Keratinocyte (primary cell): ENCODE data around the gene G6PD. TPM values are rescaled to one million over a fixed set of nuclear protein-coding genes. Genes with fewer than 3 reads are reported as not detected.
A peak's percentile ranks its signal among the peaks of the same experiment; 100 is the strongest.

Source experiments
- DNase-seq: peaks from one replicate; pipeline ENCODE4 v3.0.0-alpha.2; 2011; ENCODE audit warnings: low read depth, missing footprints, low spot score
- FAIRE-seq: peaks from 2 replicates; lab custom pipeline; 2011; peaks lifted over from hg19 to GRCh38; lab: Jason Lieb, UNC
- H2AFZ ChIP-seq: 2 replicates; pipeline ENCODE4 v1.6.0; 2012; ENCODE audit warnings: low read length, control low read depth, inconsistent platforms; ENCODE audit not compliant: control insufficient read depth
- H3K27ac ChIP-seq: 2 replicates; pipeline ENCODE4 v1.5.1; 2011; ENCODE audit warnings: low read length; ENCODE audit not compliant: control insufficient read depth, insufficient read depth
- H3K27me3 ChIP-seq: 3 replicates; pipeline ENCODE4 v1.6.0; 2011; ENCODE audit warnings: low read length; ENCODE audit not compliant: control insufficient read depth, insufficient read depth; ENCODE audit errors: extremely low read depth
- H3K36me3 ChIP-seq, 2 experiments: 2 replicates in 1 of 2; 3 replicates in 1 of 2; pipeline ENCODE4 v1.5.1; 2011; ENCODE audit warnings: low read length in 2 of 2, mild to moderate bottlenecking in 1 of 2; ENCODE audit not compliant: control insufficient read depth in 2 of 2, insufficient read depth in 2 of 2; ENCODE audit errors: extremely low read depth in 1 of 2
- H3K4me1 ChIP-seq: 3 replicates; pipeline ENCODE4 v1.5.1; 2011; ENCODE audit warnings: low read length; ENCODE audit not compliant: control insufficient read depth, insufficient read depth; ENCODE audit errors: extremely low read depth
- H3K4me2 ChIP-seq: 3 replicates; pipeline ENCODE4 v1.6.0; 2011; ENCODE audit warnings: low read depth, low read length; ENCODE audit not compliant: control insufficient read depth, insufficient read depth; ENCODE audit errors: extremely low read depth
- H3K4me3 ChIP-seq, 3 experiments: fragments of 200-600 bp in 1 of 3; sonication (generic) in 1 of 3; 2 replicates in 2 of 3; 3 replicates in 1 of 3; pipeline ENCODE4 v1.5.1; 2011 to 2016; ENCODE audit warnings: low read length in 3 of 3, mild to moderate bottlenecking in 3 of 3, control low read depth in 2 of 3, inconsistent platforms in 1 of 3, low read depth in 1 of 3, mixed read lengths in 1 of 3, mixed run types in 1 of 3, moderate library complexity in 1 of 3; ENCODE audit not compliant: control insufficient read depth in 2 of 3, insufficient read depth in 2 of 3; ENCODE audit errors: extremely low read depth in 1 of 3
- H3K79me2 ChIP-seq: 2 replicates; pipeline ENCODE4 v1.6.0; 2012; ENCODE audit warnings: low read length; ENCODE audit not compliant: control insufficient read depth, insufficient read depth
- H3K9ac ChIP-seq: 3 replicates; pipeline ENCODE4 v1.6.0; 2011; ENCODE audit warnings: low read length; ENCODE audit not compliant: control insufficient read depth, insufficient read depth; ENCODE audit errors: extremely low read depth
- H3K9me1 ChIP-seq: 3 replicates; pipeline ENCODE4 v1.6.0; 2011; ENCODE audit warnings: low read length; ENCODE audit not compliant: control insufficient read depth, insufficient read depth; ENCODE audit errors: extremely low read depth
- H3K9me3 ChIP-seq: 2 replicates; pipeline ENCODE4 v1.5.1; 2012; ENCODE audit warnings: low read depth, low read length; ENCODE audit not compliant: control insufficient read depth
- H4K20me1 ChIP-seq: 3 replicates; pipeline ENCODE4 v1.6.0; 2011; ENCODE audit warnings: low read length; ENCODE audit not compliant: control insufficient read depth, insufficient read depth; ENCODE audit errors: extremely low read depth
- CTCF ChIP-seq, 3 experiments: IDR thresholded peaks in 1 of 3; conservative IDR thresholded peaks in 1 of 3; optimal IDR thresholded peaks in 1 of 3; 2 replicates in 2 of 3; 3 replicates in 1 of 3; pipeline versions ENCODE3 to v1.5.1; 2011; ENCODE audit warnings: low read length in 3 of 3, mild to moderate bottlenecking in 3 of 3, moderate library complexity in 2 of 3, control low read depth in 1 of 3, inconsistent platforms in 1 of 3; ENCODE audit not compliant: insufficient read depth in 2 of 3; ENCODE audit errors: extremely low read depth in 1 of 3
- EZH2 ChIP-seq: IDR thresholded peaks from one replicate; pipeline ENCODE4 v1.6.1; 2012; ENCODE audit warnings: inconsistent platforms, mild to moderate bottlenecking, low read length, moderate library complexity
- dilution Hi-C: fragments of 300-500 bp; cut with MboI; formaldehyde crosslinking; loops from one replicate; pipeline ENCODE4 v1.7.0; 2020; ENCODE audit warnings: low sequenced_read_pairs; ENCODE audit not compliant: extremely low pct_ligation_motif_present
- polyA plus RNA-seq, 5 experiments: library from polyadenylated mRNA; depleted of rRNA in 3 of 5; stranded (reverse) in 3 of 5; stranded (forward) in 1 of 5; unstranded in 1 of 5; fragments of >200 nt; gene quantifications; 1 replicate in 1 of 5; 2 replicates in 3 of 5; 3 replicates in 1 of 5; pipeline versions ENCODE4 v1.2.1 to v1.2.3, GENCODE V29; 2011 to 2012; ENCODE audit warnings: missing spikeins in 2 of 5, low read depth in 1 of 5, low replicate concordance in 1 of 5

G6PD gene
- polyA plus RNA-seq, 1 donor (not counting 4 experiments of a cell fraction or from before 2014, with no cell fraction given): 41.6 TPM

- H2AFZ ChIP-seq: no peak overlapping the region
- DNase-seq (no peak), FAIRE-seq (no peak)
- H3K79me2 ChIP-seq: peaks cover 11% of the 10 kb centered on the region
- H4K20me1 ChIP-seq: no peaks in the 10 kb centered on the region
- H3K36me3 ChIP-seq: peaks cover 5 to 7% of the 10 kb centered on the region in 2 experiments
- TF ChIP-seq EZH2 (no peak), CTCF (optimal IDR thresholded peaks at IDR 0.05 in 1 of 3, IDR thresholded peaks at IDR 0.05 in 1 of 3, conservative IDR thresholded peaks at IDR 0.05 in 1 of 3; ENCODE audit: extremely low read depth in 1 of 3, insufficient read depth in 2 of 3, low read length in 3 of 3) (no peak)
- H3K9me3 ChIP-seq: no peaks in the 10 kb centered on the region
- H3K4me3 ChIP-seq: peak overlapping the region in 1 of 3 experiments; percentile 71
- dilution Hi-C loops: no loop called here
- no peaks in the 10 kb centered on the region for H3K27me3 ChIP-seq
- no peaks in the 10 kb centered on the region for H3K9me1 ChIP-seq
- peaks cover 13% of the 10 kb centered on the region for H3K4me1 ChIP-seq
- H3K9ac ChIP-seq: peak overlapping the region; percentile 61
- no peak overlapping the region for H3K27ac ChIP-seq
- peak overlapping the region; percentile 65 for H3K4me2 ChIP-seq
Measured at GRCh38 chrX:154489182-154489581, 57.5 kb downstream of the G6PD start.

- no peak overlapping the region for H2AFZ ChIP-seq
- no peak overlapping the region for H3K9ac ChIP-seq
- TF ChIP-seq EZH2 (no peak), CTCF (optimal IDR thresholded peaks at IDR 0.05 in 1 of 3, IDR thresholded peaks at IDR 0.05 in 1 of 3, conservative IDR thresholded peaks at IDR 0.05 in 1 of 3; ENCODE audit: extremely low read depth in 1 of 3, insufficient read depth in 2 of 3, low read length in 3 of 3) (no peak)
- dilution Hi-C loops: no loop called here
- H3K27ac ChIP-seq: no peak overlapping the region
- no peak for FAIRE-seq
- H3K9me1 ChIP-seq: no peaks in the 10 kb centered on the region
- peaks cover 5 to 8% of the 10 kb centered on the region in 2 experiments for H3K36me3 ChIP-seq
- no peak overlapping the region for H3K4me3 ChIP-seq
- peaks cover 11% of the 10 kb centered on the region for H3K79me2 ChIP-seq
- H3K27me3 ChIP-seq: no peaks in the 10 kb centered on the region
- H4K20me1 ChIP-seq: no peaks in the 10 kb centered on the region
- no peak for DNase-seq
- H3K4me2 ChIP-seq: no peak overlapping the region
- peaks cover 13% of the 10 kb centered on the region for H3K4me1 ChIP-seq
- no peaks in the 10 kb centered on the region for H3K9me3 ChIP-seq
Measured at GRCh38 chrX:154488336-154489075, 58.1 kb downstream of the G6PD start.
